HepG2 (cell line): ENCODE measurements around the gene ZNF75A.

ENCODE experiments used
- CHCHD3 ChIP-seq: sonication (generic); formaldehyde crosslinking; IDR thresholded peaks from 2 replicates; pipeline ENCODE4 v1.8.0; 2022; ENCODE audit warnings: mild to moderate bottlenecking, missing genetic modification reagents, moderate library complexity
- FOSL2 ChIP-seq: sonication (generic); formaldehyde crosslinking; IDR thresholded peaks from 2 replicates; pipeline ENCODE4 v1.4.0; 2020; ENCODE audit warnings: missing genetic modification reagents
- FOXO1 ChIP-seq: sonication (generic); formaldehyde crosslinking; IDR thresholded peaks from 2 replicates; pipeline ENCODE4 v1.4.0; 2020; ENCODE audit warnings: missing genetic modification reagents
- MZF1 ChIP-seq: sonication (generic); formaldehyde crosslinking; IDR thresholded peaks from 2 replicates; pipeline ENCODE4 v1.8.1; 2023; ENCODE audit warnings: mild to moderate bottlenecking, missing genetic modification reagents, borderline replicate concordance
- POLR2A ChIP-seq, 2 experiments: IDR thresholded peaks; 2 replicates each; pipeline ENCODE4 v1.6.1; 2011; ENCODE audit warnings: low read depth in 2 of 2, low read length in 2 of 2, mild to moderate bottlenecking in 1 of 2, moderate library complexity in 1 of 2; ENCODE audit not compliant: insufficient read depth in 1 of 2
- SALL1 ChIP-seq: sonication (generic); formaldehyde crosslinking; IDR thresholded peaks from 2 replicates; pipeline ENCODE4 v1.8.0; 2022; ENCODE audit warnings: mild to moderate bottlenecking, missing genetic modification reagents
- SOX5 ChIP-seq: IDR thresholded peaks from 2 replicates; pipeline ENCODE4 v1.6.1; 2016; ENCODE audit warnings: borderline replicate concordance
- ZFP36 ChIP-seq: fragments of 150-350 bp; IDR thresholded peaks from 2 replicates; pipeline ENCODE4 v1.6.1; 2018; ENCODE audit warnings: borderline replicate concordance, low read length, low read depth; ENCODE audit not compliant: partially characterized antibody
- TF ChIP-seq, protein P1 (sequence below): sonication (generic); formaldehyde crosslinking; IDR thresholded peaks from 2 replicates; pipeline ENCODE4 v1.5.0; 2020; ENCODE audit warnings: mild to moderate bottlenecking, missing genetic modification reagents, moderate library complexity
- TF ChIP-seq, protein P2 (sequence below), 2 experiments: IDR thresholded peaks; 2 replicates each; pipeline ENCODE4 v1.6.1; 2011 to 2012; ENCODE audit warnings: low read length in 2 of 2, borderline replicate concordance in 1 of 2, low read depth in 1 of 2, mild to moderate bottlenecking in 1 of 2, moderate library complexity in 1 of 2
- TF ChIP-seq, protein P3 (sequence below): sonication (generic); formaldehyde crosslinking; IDR thresholded peaks from 2 replicates; pipeline ENCODE4 v1.4.0; 2020; ENCODE audit warnings: missing genetic modification reagents

DNA sequence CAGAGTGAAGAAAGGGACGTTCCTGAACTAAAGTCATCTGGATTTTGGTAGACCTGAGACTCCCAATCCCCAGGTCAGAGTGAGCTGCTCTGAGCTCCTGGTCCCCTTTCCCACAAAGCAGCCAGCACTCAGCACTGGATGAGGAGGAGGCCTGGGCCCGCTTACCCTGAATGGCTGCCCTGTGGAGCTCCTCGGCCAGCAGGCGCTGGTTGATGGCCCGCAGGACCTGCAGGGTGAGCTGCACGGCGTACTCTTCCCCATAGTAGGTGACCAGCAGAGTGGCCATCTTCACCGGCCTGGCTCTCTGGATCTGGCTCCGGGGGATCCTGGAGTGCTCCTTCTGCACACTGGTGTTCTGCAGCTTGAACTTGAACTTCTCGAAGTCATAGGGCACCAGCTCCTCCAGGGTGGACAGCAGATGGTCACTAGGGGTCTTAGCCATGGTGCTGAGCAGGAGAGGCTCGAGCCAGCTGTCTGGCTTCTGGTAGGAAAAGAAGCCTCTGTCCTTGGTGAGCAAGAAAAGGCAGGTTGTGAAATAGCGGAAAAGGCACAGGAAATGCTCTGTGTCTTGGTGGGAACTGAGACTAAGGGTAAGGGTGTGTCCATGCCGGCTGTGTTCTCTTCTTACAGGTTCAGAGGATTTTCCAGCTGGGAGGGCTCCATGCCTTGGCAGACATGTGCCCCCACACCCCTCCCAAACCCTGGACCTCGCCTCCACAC is 49.0 kb upstream of the ZNF75A start, which contains the start of gene MEFV:
- TF ChIP-seq, protein P1, sequence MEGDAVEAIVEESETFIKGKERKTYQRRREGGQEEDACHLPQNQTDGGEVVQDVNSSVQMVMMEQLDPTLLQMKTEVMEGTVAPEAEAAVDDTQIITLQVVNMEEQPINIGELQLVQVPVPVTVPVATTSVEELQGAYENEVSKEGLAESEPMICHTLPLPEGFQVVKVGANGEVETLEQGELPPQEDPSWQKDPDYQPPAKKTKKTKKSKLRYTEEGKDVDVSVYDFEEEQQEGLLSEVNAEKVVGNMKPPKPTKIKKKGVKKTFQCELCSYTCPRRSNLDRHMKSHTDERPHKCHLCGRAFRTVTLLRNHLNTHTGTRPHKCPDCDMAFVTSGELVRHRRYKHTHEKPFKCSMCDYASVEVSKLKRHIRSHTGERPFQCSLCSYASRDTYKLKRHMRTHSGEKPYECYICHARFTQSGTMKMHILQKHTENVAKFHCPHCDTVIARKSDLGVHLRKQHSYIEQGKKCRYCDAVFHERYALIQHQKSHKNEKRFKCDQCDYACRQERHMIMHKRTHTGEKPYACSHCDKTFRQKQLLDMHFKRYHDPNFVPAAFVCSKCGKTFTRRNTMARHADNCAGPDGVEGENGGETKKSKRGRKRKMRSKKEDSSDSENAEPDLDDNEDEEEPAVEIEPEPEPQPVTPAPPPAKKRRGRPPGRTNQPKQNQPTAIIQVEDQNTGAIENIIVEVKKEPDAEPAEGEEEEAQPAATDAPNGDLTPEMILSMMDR (CRISPR knock-in tag): no peak
- no peak for TF ChIP-seq SOX5 (CRISPR knock-in tag)
- no peak for TF ChIP-seq FOSL2
- TF ChIP-seq, protein P2, sequence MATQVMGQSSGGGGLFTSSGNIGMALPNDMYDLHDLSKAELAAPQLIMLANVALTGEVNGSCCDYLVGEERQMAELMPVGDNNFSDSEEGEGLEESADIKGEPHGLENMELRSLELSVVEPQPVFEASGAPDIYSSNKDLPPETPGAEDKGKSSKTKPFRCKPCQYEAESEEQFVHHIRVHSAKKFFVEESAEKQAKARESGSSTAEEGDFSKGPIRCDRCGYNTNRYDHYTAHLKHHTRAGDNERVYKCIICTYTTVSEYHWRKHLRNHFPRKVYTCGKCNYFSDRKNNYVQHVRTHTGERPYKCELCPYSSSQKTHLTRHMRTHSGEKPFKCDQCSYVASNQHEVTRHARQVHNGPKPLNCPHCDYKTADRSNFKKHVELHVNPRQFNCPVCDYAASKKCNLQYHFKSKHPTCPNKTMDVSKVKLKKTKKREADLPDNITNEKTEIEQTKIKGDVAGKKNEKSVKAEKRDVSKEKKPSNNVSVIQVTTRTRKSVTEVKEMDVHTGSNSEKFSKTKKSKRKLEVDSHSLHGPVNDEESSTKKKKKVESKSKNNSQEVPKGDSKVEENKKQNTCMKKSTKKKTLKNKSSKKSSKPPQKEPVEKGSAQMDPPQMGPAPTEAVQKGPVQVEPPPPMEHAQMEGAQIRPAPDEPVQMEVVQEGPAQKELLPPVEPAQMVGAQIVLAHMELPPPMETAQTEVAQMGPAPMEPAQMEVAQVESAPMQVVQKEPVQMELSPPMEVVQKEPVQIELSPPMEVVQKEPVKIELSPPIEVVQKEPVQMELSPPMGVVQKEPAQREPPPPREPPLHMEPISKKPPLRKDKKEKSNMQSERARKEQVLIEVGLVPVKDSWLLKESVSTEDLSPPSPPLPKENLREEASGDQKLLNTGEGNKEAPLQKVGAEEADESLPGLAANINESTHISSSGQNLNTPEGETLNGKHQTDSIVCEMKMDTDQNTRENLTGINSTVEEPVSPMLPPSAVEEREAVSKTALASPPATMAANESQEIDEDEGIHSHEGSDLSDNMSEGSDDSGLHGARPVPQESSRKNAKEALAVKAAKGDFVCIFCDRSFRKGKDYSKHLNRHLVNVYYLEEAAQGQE (IDR thresholded peaks at IDR 0.05; ENCODE audit: borderline replicate concordance in 1 of 2, low read depth in 1 of 2, low read length in 2 of 2): peak in 1 of 2 experiments; percentile 77; a peak in 2 of 4 replicates
- no peak for TF ChIP-seq ZFP36
- TF ChIP-seq, protein P3, sequence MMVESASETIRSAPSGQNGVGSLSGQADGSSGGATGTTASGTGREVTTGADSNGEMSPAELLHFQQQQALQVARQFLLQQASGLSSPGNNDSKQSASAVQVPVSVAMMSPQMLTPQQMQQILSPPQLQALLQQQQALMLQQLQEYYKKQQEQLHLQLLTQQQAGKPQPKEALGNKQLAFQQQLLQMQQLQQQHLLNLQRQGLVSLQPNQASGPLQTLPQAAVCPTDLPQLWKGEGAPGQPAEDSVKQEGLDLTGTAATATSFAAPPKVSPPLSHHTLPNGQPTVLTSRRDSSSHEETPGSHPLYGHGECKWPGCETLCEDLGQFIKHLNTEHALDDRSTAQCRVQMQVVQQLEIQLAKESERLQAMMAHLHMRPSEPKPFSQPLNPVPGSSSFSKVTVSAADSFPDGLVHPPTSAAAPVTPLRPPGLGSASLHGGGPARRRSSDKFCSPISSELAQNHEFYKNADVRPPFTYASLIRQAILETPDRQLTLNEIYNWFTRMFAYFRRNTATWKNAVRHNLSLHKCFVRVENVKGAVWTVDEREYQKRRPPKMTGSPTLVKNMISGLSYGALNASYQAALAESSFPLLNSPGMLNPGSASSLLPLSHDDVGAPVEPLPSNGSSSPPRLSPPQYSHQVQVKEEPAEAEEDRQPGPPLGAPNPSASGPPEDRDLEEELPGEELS: no peak
- TF ChIP-seq FOXO1 (CRISPR knock-in tag): no peak
- no peak for TF ChIP-seq MZF1 (CRISPR knock-in tag)
- no peak for TF ChIP-seq CHCHD3 (CRISPR knock-in tag)
- no peak for TF ChIP-seq POLR2A (IDR thresholded peaks at IDR 0.05; ENCODE audit: insufficient read depth in 1 of 2, low read depth in 2 of 2, low read length in 2 of 2)
- TF ChIP-seq SALL1: no peak
